Astrocyte (in vitro differentiated cells and primary cell): ENCODE results near the gene UST. TPM values are rescaled to one million over a fixed set of nuclear protein-coding genes. Genes with fewer than 3 reads are reported as not detected.
A peak's percentile ranks its signal among the peaks of the same experiment; 100 is the strongest.

Source experiments
- DNase-seq: peaks from one replicate; pipeline ENCODE4 v3.0.0-alpha.2; 2010; ENCODE audit warnings: low read depth
- FAIRE-seq: peaks from 2 replicates; lab custom pipeline; 2011; peaks lifted over from hg19 to GRCh38; lab: Jason Lieb, UNC
- H2AFZ ChIP-seq: 2 replicates; pipeline ENCODE4 v1.6.0; 2012; ENCODE audit warnings: low read depth, low read length, inconsistent platforms
- H3K27ac ChIP-seq: 2 replicates; pipeline ENCODE4 v1.5.1; 2011; ENCODE audit warnings: low read depth, low read length, inconsistent platforms
- H3K27me3 ChIP-seq: 2 replicates; pipeline ENCODE4 v1.6.0; 2011; ENCODE audit warnings: low read length, inconsistent platforms; ENCODE audit not compliant: insufficient read depth
- H3K36me3 ChIP-seq: 2 replicates; pipeline ENCODE4 v1.5.1; 2011; ENCODE audit warnings: low read length, inconsistent platforms; ENCODE audit not compliant: insufficient read depth
- H3K4me1 ChIP-seq: 2 replicates; pipeline ENCODE4 v1.5.1; 2011; ENCODE audit warnings: low read length, inconsistent platforms; ENCODE audit not compliant: insufficient read depth
- H3K4me2 ChIP-seq: 2 replicates; pipeline ENCODE4 v1.6.0; 2012; ENCODE audit warnings: low read length, inconsistent platforms
- H3K4me3 ChIP-seq: 2 replicates; pipeline ENCODE4 v1.5.1; 2011; ENCODE audit warnings: low read depth, mild to moderate bottlenecking, low read length, inconsistent platforms; ENCODE audit not compliant: insufficient read depth
- H3K79me2 ChIP-seq: 2 replicates; pipeline ENCODE4 v1.6.0; 2012; ENCODE audit warnings: mild to moderate bottlenecking, low read length, inconsistent platforms; ENCODE audit not compliant: insufficient read depth
- H3K9ac ChIP-seq: 2 replicates; pipeline ENCODE4 v1.6.0; 2012; ENCODE audit warnings: mild to moderate bottlenecking, low read length, inconsistent platforms
- H3K9me3 ChIP-seq: 2 replicates; pipeline ENCODE4 v1.5.1; 2012; ENCODE audit warnings: low read depth, mild to moderate bottlenecking, low read length, inconsistent platforms; ENCODE audit not compliant: insufficient read depth
- H4K20me1 ChIP-seq: 2 replicates; pipeline ENCODE4 v1.6.0; 2012; ENCODE audit warnings: low read length, inconsistent platforms; ENCODE audit not compliant: insufficient read depth
- H3K27ac Mint-ChIP-seq: one replicate; pipeline ENCODE4 v1.8.0; 2021; ENCODE audit warnings: mild to moderate bottlenecking, mixed read lengths; ENCODE audit not compliant: unreplicated experiment
- H3K27me3 Mint-ChIP-seq: one replicate; pipeline ENCODE4 v1.8.0; 2021; ENCODE audit warnings: low read depth, mixed read lengths; ENCODE audit not compliant: unreplicated experiment
- H3K36me3 Mint-ChIP-seq: one replicate; pipeline ENCODE4 v1.8.0; 2021; ENCODE audit warnings: low read depth, mixed read lengths; ENCODE audit not compliant: unreplicated experiment
- H3K4me1 Mint-ChIP-seq: one replicate; pipeline ENCODE4 v1.8.0; 2021; ENCODE audit warnings: low read depth, mixed read lengths; ENCODE audit not compliant: unreplicated experiment
- H3K4me3 Mint-ChIP-seq: one replicate; pipeline ENCODE4 v1.8.0; 2021; ENCODE audit warnings: mild to moderate bottlenecking, moderate library complexity, mixed read lengths; ENCODE audit not compliant: unreplicated experiment
- H3K9me3 Mint-ChIP-seq: one replicate; pipeline ENCODE4 v1.8.0; 2021; ENCODE audit warnings: mild to moderate bottlenecking, mixed read lengths; ENCODE audit not compliant: unreplicated experiment
- EZH2 ChIP-seq: IDR thresholded peaks from 2 replicates; pipeline ENCODE4 v1.6.1; 2012; ENCODE audit warnings: mild to moderate bottlenecking, low read length, inconsistent platforms; ENCODE audit not compliant: insufficient read depth
- total RNA-seq: library from RNA; stranded (reverse); gene quantifications from 2 replicates; pipeline ENCODE4 v1.2.1, GENCODE V29; 2021
- TF ChIP-seq, protein P1 (sequence below): IDR thresholded peaks from 2 replicates; pipeline ENCODE4 v1.5.1; 2011; ENCODE audit warnings: low read depth, mild to moderate bottlenecking, inconsistent platforms, low read length, moderate library complexity; ENCODE audit not compliant: insufficient read depth

The UST gene
- total RNA-seq, 1 donor from 2014 or later: 15.3 TPM

GRCh38 chr6:148952147-148953035, 205.6 kb downstream of the UST start:
- no peak overlapping the region for H2AFZ ChIP-seq
- FAIRE-seq: no peak
- Mint-ChIP-seq H3K4me1 (peaks cover 22% of the 10 kb centered on the region), H3K4me3 (no peak overlapping the region), H3K9me3 (no peaks in the 10 kb centered on the region), H3K36me3 (peaks cover 9% of the 10 kb centered on the region), H3K27me3 (no peaks in the 10 kb centered on the region), H3K27ac (no peak overlapping the region)
- H3K9me3 ChIP-seq: no peaks in the 10 kb centered on the region
- H3K4me2 ChIP-seq: no peak overlapping the region
- no peak for TF ChIP-seq EZH2
- TF ChIP-seq, protein P1, sequence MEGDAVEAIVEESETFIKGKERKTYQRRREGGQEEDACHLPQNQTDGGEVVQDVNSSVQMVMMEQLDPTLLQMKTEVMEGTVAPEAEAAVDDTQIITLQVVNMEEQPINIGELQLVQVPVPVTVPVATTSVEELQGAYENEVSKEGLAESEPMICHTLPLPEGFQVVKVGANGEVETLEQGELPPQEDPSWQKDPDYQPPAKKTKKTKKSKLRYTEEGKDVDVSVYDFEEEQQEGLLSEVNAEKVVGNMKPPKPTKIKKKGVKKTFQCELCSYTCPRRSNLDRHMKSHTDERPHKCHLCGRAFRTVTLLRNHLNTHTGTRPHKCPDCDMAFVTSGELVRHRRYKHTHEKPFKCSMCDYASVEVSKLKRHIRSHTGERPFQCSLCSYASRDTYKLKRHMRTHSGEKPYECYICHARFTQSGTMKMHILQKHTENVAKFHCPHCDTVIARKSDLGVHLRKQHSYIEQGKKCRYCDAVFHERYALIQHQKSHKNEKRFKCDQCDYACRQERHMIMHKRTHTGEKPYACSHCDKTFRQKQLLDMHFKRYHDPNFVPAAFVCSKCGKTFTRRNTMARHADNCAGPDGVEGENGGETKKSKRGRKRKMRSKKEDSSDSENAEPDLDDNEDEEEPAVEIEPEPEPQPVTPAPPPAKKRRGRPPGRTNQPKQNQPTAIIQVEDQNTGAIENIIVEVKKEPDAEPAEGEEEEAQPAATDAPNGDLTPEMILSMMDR: no peak
- no peak overlapping the region for H3K4me3 ChIP-seq
- H3K9ac ChIP-seq: no peak overlapping the region
- H3K4me1 ChIP-seq: no peaks in the 10 kb centered on the region
- no peaks in the 10 kb centered on the region for H3K79me2 ChIP-seq
- H3K36me3 ChIP-seq: no peaks in the 10 kb centered on the region
- H3K27me3 ChIP-seq: no peaks in the 10 kb centered on the region
- DNase-seq: peak; percentile 36
- H4K20me1 ChIP-seq: no peaks in the 10 kb centered on the region
- H3K27ac ChIP-seq: no peak overlapping the region

GRCh38 chr6:148954461-148954860, 207.6 kb downstream of the UST start:
- no peak overlapping the region for H3K4me3 Mint-ChIP-seq
- peaks cover 12% of the 10 kb centered on the region for H3K36me3 Mint-ChIP-seq
- Histone ChIP-seq H3K4me1 (no peaks in the 10 kb centered on the region), H3K79me2 (no peaks in the 10 kb centered on the region), H3K9ac (no peak overlapping the region), H4K20me1 (no peaks in the 10 kb centered on the region), H3K27me3 (no peaks in the 10 kb centered on the region), H3K27ac (no peak overlapping the region), H3K4me2 (no peak overlapping the region), H3K4me3 (no peak overlapping the region), H3K36me3 (no peaks in the 10 kb centered on the region), H3K9me3 (no peaks in the 10 kb centered on the region), H2AFZ (no peak overlapping the region)
- DNase-seq: no peak
- no peak overlapping the region for H3K27ac Mint-ChIP-seq
- peaks cover 15% of the 10 kb centered on the region for H3K4me1 Mint-ChIP-seq
- H3K27me3 Mint-ChIP-seq: no peaks in the 10 kb centered on the region
- FAIRE-seq: no peak
- TF ChIP-seq, protein P1: no peak
- TF ChIP-seq EZH2: no peak
- no peaks in the 10 kb centered on the region for H3K9me3 Mint-ChIP-seq

GRCh38 chr6:148954934-148955333, 208.1 kb downstream of the UST start:
- H4K20me1 ChIP-seq: no peaks in the 10 kb centered on the region
- no peaks in the 10 kb centered on the region for H3K9me3 Mint-ChIP-seq
- peaks cover 14% of the 10 kb centered on the region for H3K36me3 Mint-ChIP-seq
- H3K27ac ChIP-seq: no peak overlapping the region
- no peaks in the 10 kb centered on the region for H3K4me1 ChIP-seq
- no peak for TF ChIP-seq EZH2
- TF ChIP-seq, protein P1: no peak
- H2AFZ ChIP-seq: no peak overlapping the region
- no peak overlapping the region for H3K9ac ChIP-seq
- no peaks in the 10 kb centered on the region for H3K27me3 Mint-ChIP-seq
- H3K27me3 ChIP-seq: no peaks in the 10 kb centered on the region
- H3K4me1 Mint-ChIP-seq: peaks cover 15% of the 10 kb centered on the region
- H3K36me3 ChIP-seq: no peaks in the 10 kb centered on the region
- no peak overlapping the region for H3K4me3 ChIP-seq
- H3K4me3 Mint-ChIP-seq: no peak overlapping the region
- H3K27ac Mint-ChIP-seq: no peak overlapping the region
- FAIRE-seq (no peak), DNase-seq (no peak)
- H3K9me3 ChIP-seq: no peaks in the 10 kb centered on the region
- H3K79me2 ChIP-seq: no peaks in the 10 kb centered on the region
- H3K4me2 ChIP-seq: no peak overlapping the region
